Activated CD4-positive, alpha-beta T cell treated with anti-CD3 and anti-CD28 coated beads for 1 hour (primary cell): ENCODE results near the gene PNRC1.
"Not testable (repeated sequence)": the region's sequence is repeated elsewhere in the genome, so short reads cannot be mapped to it uniquely, and the experiment has no call there.

ENCODE experiments used
- DNase-seq: peaks from one replicate; pipeline ENCODE4 v3.0.0-alpha.2; 2020

Gene PNRC1

GRCh38 chr6:89080281-89081128 is at the start of gene PNRC1:
PNRC1 (plus strand) TSS chr6:89080751; CDS start chr6:89080895, 144 bp downstream.
- peak; percentile 100 for DNase-seq

- DNase-seq = no peak
Measured at GRCh38 chr6:89032599-89032998, 48.0 kb upstream of the PNRC1 start.

- no peak for DNase-seq
Measured at GRCh38 chr6:89033461-89033860, 47.1 kb upstream of the PNRC1 start.

GRCh38 chr6:89034116-89034515 is 46.4 kb upstream of the PNRC1 start:
- not testable (repeated sequence) for DNase-seq

GRCh38 chr6:89034586-89035251 is 45.8 kb upstream of the PNRC1 start:
- DNase-seq = no peak

GRCh38 chr6:89035252-89036101 is 45.1 kb upstream of the PNRC1 start:
- no peak for DNase-seq

- DNase-seq = no peak
Measured at GRCh38 chr6:89037141-89037900, 43.2 kb upstream of the PNRC1 start.

- not testable (repeated sequence) for DNase-seq
Measured at GRCh38 chr6:89037901-89038293, 42.7 kb upstream of the PNRC1 start.

- no peak for DNase-seq
Measured at GRCh38 chr6:89042664-89043063, 37.9 kb upstream of the PNRC1 start.

GRCh38 chr6:89044328-89045010 is 36.1 kb upstream of the PNRC1 start:
- DNase-seq = no peak

- DNase-seq = no peak
Measured at GRCh38 chr6:89045011-89045387, 35.6 kb upstream of the PNRC1 start.

GRCh38 chr6:89045576-89045975 is 35.0 kb upstream of the PNRC1 start:
- DNase-seq = no peak

- DNase-seq = no peak
Measured at GRCh38 chr6:89047473-89047872, 33.1 kb upstream of the PNRC1 start.

GRCh38 chr6:89048288-89048923 is 32.1 kb upstream of the PNRC1 start:
- DNase-seq = no peak

GRCh38 chr6:89048985-89049384 is 31.6 kb upstream of the PNRC1 start:
- no peak for DNase-seq

- DNase-seq = no peak
Measured at GRCh38 chr6:89050155-89050554, 30.4 kb upstream of the PNRC1 start.

- DNase-seq = no peak
Measured at GRCh38 chr6:89050697-89051096, 29.9 kb upstream of the PNRC1 start.

GRCh38 chr6:89051676-89052075 is 28.9 kb upstream of the PNRC1 start:
- no peak for DNase-seq

- DNase-seq = no peak
Measured at GRCh38 chr6:89054208-89054607, 26.3 kb upstream of the PNRC1 start.

GRCh38 chr6:89057759-89058158 is 22.8 kb upstream of the PNRC1 start:
- DNase-seq = no peak

- no peak for DNase-seq
Measured at GRCh38 chr6:89058627-89059026, 21.9 kb upstream of the PNRC1 start.

GRCh38 chr6:89059227-89059626 is 21.3 kb upstream of the PNRC1 start:
- no peak for DNase-seq
